ENCODE data around the gene SPG21. TPM values are rescaled to one million over a fixed set of nuclear protein-coding genes. Genes with fewer than 3 reads are reported as not detected.
A peak's percentile ranks its signal among the peaks of the same experiment; 100 is the strongest.

The SPG21 gene
- total and polyA plus RNA-seq, 7 donors = 60.3 to 116 (median 95.7) TPM

DNA sequence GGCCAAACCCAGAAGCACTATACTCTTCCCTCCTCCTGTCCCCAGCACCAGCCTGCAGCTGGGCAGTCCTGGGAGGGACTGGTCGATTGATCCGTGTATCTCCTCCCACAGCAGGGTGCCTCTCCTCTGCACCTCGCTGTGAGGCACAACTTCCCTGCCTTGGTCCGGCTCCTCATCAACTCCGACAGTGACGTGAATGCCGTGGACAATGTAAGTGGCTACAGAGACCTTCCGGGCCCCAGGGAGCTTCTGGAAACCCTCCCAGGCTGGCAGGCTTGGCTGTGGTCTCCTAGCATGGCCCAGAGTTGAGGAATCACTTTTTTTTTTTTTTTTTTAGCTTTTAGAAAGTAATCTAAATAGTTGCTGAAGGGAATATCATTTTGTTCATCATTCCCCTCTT lies 47.4 kb downstream of the SPG21 start:
- Histone ChIP-seq H3K4me3 (no peak overlapping the region), H3K4me1 (no peaks in the 10 kb centered on the region), H3K27me3 (no peaks in the 10 kb centered on the region), H3K9me3 (no peaks in the 10 kb centered on the region), H3K36me3 (no peaks in the 10 kb centered on the region), H3K27ac (no peak overlapping the region)
- 75 to 85% methylated on average over 8 of the region's 8 CpGs for WGBS, 2 donors
- intact Hi-C loops (cut with DNase I) = no loop called here
- DNase-seq = no peak
- no peak for TF ChIP-seq POLR2AphosphoS5 (IDR thresholded peaks at IDR 0.05)
- no peak for TF ChIP-seq EP300 (IDR thresholded peaks at IDR 0.05)
- TF ChIP-seq POLR2A (IDR thresholded peaks at IDR 0.05) = no peak
- TF ChIP-seq, protein P1, sequence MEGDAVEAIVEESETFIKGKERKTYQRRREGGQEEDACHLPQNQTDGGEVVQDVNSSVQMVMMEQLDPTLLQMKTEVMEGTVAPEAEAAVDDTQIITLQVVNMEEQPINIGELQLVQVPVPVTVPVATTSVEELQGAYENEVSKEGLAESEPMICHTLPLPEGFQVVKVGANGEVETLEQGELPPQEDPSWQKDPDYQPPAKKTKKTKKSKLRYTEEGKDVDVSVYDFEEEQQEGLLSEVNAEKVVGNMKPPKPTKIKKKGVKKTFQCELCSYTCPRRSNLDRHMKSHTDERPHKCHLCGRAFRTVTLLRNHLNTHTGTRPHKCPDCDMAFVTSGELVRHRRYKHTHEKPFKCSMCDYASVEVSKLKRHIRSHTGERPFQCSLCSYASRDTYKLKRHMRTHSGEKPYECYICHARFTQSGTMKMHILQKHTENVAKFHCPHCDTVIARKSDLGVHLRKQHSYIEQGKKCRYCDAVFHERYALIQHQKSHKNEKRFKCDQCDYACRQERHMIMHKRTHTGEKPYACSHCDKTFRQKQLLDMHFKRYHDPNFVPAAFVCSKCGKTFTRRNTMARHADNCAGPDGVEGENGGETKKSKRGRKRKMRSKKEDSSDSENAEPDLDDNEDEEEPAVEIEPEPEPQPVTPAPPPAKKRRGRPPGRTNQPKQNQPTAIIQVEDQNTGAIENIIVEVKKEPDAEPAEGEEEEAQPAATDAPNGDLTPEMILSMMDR (IDR thresholded peaks at IDR 0.05) = no peak

DNA sequence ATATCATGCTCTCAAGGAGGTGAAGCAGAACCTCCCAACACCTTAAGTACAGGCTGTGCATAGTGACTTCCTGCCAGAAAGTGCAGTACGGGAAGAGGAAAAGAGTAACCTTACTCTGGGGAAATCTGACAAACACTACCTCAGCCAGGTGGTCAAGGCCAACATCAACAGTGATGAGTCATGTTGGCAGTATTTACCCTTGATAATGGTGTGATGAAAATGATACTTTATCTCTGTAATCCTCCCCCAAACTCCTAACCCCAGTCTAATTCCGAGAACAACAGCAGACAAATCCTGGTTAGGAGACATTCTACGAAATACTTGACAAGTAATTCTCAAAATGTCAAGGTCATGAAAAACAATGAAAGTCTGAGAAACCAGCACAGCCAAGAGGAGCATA lies 51.5 kb downstream of the SPG21 start:
- Histone ChIP-seq H3K4me1 (no peaks in the 10 kb centered on the region), H3K27ac (no peak overlapping the region), H3K36me3 (peaks cover 0 to 12% (median 0%) of the 10 kb centered on the region in 4 donors), H3K27me3 (no peaks in the 10 kb centered on the region), H3K9me3 (no peaks in the 10 kb centered on the region), H3K4me3 (no peak overlapping the region)
- TF ChIP-seq POLR2A (IDR thresholded peaks at IDR 0.05) (no peak), POLR2AphosphoS5 (IDR thresholded peaks at IDR 0.05) (peak in 1 of 4 donors; percentile 22)
- intact Hi-C loops (cut with DNase I) = no loop called here
- WGBS, 2 donors = 69 to 80% methylated on average over 3 of the region's 3 CpGs
- DNase-seq = no peak

DNA sequence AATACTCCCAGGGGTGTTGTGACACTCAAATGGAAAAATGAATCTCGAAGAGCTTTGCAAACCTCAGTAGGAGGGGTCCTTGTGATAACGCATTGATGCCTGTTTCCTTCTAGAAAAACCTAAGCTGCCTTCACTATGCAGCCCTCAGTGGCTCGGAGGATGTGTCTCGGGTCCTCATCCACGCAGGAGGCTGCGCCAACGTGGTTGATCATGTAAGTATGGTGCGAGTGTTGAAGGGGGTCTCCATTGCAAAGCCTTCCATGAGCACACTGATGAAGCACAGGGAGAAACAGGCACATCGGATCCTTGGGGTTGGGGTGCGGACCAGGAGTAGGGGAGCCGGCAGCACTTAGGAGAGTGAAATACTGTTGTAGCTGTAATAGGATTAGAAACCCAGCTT lies 55.7 kb downstream of the SPG21 start:
- no peak for DNase-seq
- intact Hi-C loops (cut with DNase I) = no loop called here
- H3K36me3 ChIP-seq = peaks cover 0 to 22% (median 0%) of the 10 kb centered on the region in 4 donors
- TF ChIP-seq, protein P1 (IDR thresholded peaks at IDR 0.05) = no peak
- TF ChIP-seq POLR2A (IDR thresholded peaks at IDR 0.05) = no peak
- no peak for TF ChIP-seq POLR2AphosphoS5 (IDR thresholded peaks at IDR 0.05)
- TF ChIP-seq EP300 (IDR thresholded peaks at IDR 0.05) = no peak
- no peaks in the 10 kb centered on the region for H3K9me3 ChIP-seq
- H3K27ac ChIP-seq = no peak overlapping the region
- H3K4me3 ChIP-seq = no peak overlapping the region
- H3K4me1 ChIP-seq = no peaks in the 10 kb centered on the region
- WGBS, 2 donors = 97 to 98% methylated on average over 11 of the region's 11 CpGs
- H3K27me3 ChIP-seq = no peaks in the 10 kb centered on the region

DNA sequence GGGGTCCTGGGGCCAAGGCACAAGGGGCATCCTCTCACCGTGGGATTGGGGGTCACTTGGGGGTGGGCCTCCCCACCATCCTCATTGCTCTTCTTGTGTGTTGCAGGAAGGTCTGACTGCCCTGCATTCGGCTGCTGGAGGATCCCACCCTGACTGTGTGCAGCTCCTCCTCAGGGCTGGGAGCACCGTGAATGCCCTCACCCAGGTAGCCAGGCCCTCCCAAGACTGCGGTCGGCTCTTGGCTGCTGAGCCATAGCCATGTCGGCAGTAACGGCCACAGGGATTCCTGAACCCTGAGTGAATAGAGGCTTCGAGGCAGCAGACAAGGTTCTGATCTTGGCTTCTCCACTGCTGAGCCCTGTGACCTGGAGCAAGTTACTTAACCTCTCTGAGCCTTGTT lies 58.3 kb downstream of the SPG21 start:
- H3K4me1 ChIP-seq = no peaks in the 10 kb centered on the region
- peaks cover 0 to 17% (median 0%) of the 10 kb centered on the region in 4 donors for H3K36me3 ChIP-seq
- DNase-seq = no peak

DNA sequence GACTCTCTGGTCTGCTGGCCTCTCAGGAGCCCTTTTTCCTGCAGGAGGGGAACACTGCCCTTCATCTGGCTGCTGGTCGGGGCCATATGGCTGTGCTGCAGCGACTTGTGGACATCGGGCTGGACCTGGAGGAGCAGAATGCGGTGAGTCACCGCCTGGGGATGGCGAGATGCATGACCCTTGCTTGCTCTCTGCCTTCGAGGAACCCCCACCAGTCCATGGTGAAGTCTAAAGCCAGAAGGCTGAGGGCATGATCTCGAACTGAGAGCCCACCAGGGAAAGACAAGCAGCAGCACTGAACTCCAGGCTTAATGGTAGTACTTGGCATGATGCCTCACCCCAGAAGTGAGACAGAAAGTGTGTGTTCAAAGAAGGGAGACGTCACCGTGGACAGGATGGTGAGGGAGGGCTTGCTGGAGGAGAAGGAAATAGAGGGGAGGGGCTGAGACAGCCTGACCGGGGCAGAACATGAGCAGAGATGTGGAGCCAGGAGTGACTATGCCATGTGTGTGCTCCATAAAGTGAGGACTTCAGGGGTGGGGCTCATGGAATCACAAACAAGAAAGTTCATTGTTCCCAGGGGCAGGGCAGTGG lies 58.8 kb downstream of the SPG21 start:
- Histone ChIP-seq H3K27me3 (no peaks in the 10 kb centered on the region), H3K36me3 (peaks cover 0 to 16% (median 0%) of the 10 kb centered on the region in 4 donors), H3K27ac (no peak overlapping the region), H3K4me3 (no peak overlapping the region), H3K4me1 (no peaks in the 10 kb centered on the region), H3K9me3 (no peaks in the 10 kb centered on the region)
- 64 to 74% methylated on average over 11 of the region's 11 CpGs for WGBS, 2 donors
- intact Hi-C loops (cut with DNase I) = no loop called here
- no peak for TF ChIP-seq EP300 (IDR thresholded peaks at IDR 0.05)
- no peak for TF ChIP-seq POLR2AphosphoS5 (IDR thresholded peaks at IDR 0.05)
- TF ChIP-seq POLR2A (IDR thresholded peaks at IDR 0.05) = no peak
- TF ChIP-seq, protein P1 (IDR thresholded peaks at IDR 0.05) = no peak
- DNase-seq = no peak

More for the DNA sequence above, 58.3 kb downstream of the SPG21 start:
- TF ChIP-seq EP300 (IDR thresholded peaks at IDR 0.05) (no peak), POLR2AphosphoS5 (IDR thresholded peaks at IDR 0.05) (no peak), POLR2A (IDR thresholded peaks at IDR 0.05) (no peak)
- TF ChIP-seq, protein P1 (IDR thresholded peaks at IDR 0.05) = no peak
- H3K4me3 ChIP-seq = no peak overlapping the region
- WGBS, 2 donors = 77 to 92% methylated on average over 8 of the region's 8 CpGs
- H3K9me3 ChIP-seq = no peaks in the 10 kb centered on the region
- intact Hi-C loops (cut with DNase I) = no loop called here
- H3K27ac ChIP-seq = no peak overlapping the region
- no peaks in the 10 kb centered on the region for H3K27me3 ChIP-seq

All from sigmoid colon (tissue), 7 donors.